GM12878 (cell line): ENCODE results near the gene PROM1. TPM values are rescaled to one million over a fixed set of nuclear protein-coding genes. Genes with fewer than 3 reads are reported as not detected.

Experiments used
- ATAC-seq: fragments of 200-7000 bp; cut with Tn5 transposase; 3 replicates; pipeline ENCODE4 v1.9.1; 2020; ENCODE audit warnings: mild to moderate bottlenecking, moderate library complexity
- BruUV-seq: library from RNA; stranded (reverse); fragments of 400-500 nt; replicated peaks from 2 replicates; lab custom pipeline; 2021; lab: Mats Ljungman, UMichigan
- CTCF ChIA-PET: fragments of 300-600 bp; sonication (Branson Sonifier 250); formaldehyde crosslinking; extraction: SDS; loops from one replicate; lab custom pipeline; 2021; ENCODE audit warnings: inconsistent platforms; lab: Yijun Ruan, JAX
- POLR2A ChIA-PET: fragments of 350-600 bp; formaldehyde crosslinking; extraction: SDS; loops from one replicate; lab custom pipeline; 2021; ENCODE audit warnings: inconsistent platforms; lab: Charles Lee
- RAD21 ChIA-PET: fragments of 300-600 bp; sonication (Branson Sonifier 250); formaldehyde crosslinking; loops from one replicate; lab custom pipeline; 2023; ENCODE audit warnings: antibody characterized with exemption; ENCODE audit not compliant: unreplicated experiment; lab: Charles Lee
- SMC1A ChIA-PET: fragments of 300-600 bp; sonication (Branson Sonifier 250); formaldehyde crosslinking; loops from one replicate; lab custom pipeline; 2023; ENCODE audit not compliant: unreplicated experiment, uncharacterized antibody; lab: Charles Lee
- DNase-seq: peaks from one replicate; pipeline ENCODE4 v3.0.0-alpha.2; 2011; ENCODE audit warnings: low read depth, low spot score
- FAIRE-seq: peaks from 3 replicates; lab custom pipeline; 2011; peaks lifted over from hg19 to GRCh38; lab: Jason Lieb, UNC
- H2AFZ ChIP-seq: 2 replicates; pipeline ENCODE4 v1.6.0; 2011; ENCODE audit warnings: low read depth, low read length, control low read depth; ENCODE audit not compliant: control insufficient read depth
- H3K27ac ChIP-seq: 2 replicates; pipeline ENCODE4 v1.5.1; 2011; ENCODE audit warnings: control low read depth; ENCODE audit not compliant: control insufficient read depth, insufficient read depth
- H3K27me3 ChIP-seq, 2 experiments: replicated peaks in 1 of 2; 2 replicates each; pipeline versions ENCODE4 v1.6.0 to v1.6.1; 2011; ENCODE audit warnings: low read length in 1 of 2; ENCODE audit not compliant: control insufficient read depth in 2 of 2, insufficient read depth in 2 of 2
- H3K36me3 ChIP-seq, 2 experiments: 2 replicates each; pipeline ENCODE4 v1.5.1; 2011; ENCODE audit warnings: low read length in 1 of 2; ENCODE audit not compliant: control insufficient read depth in 2 of 2, insufficient read depth in 2 of 2
- H3K4me1 ChIP-seq: 2 replicates; pipeline ENCODE4 v1.6.1; 2011; ENCODE audit warnings: mild to moderate bottlenecking, low read length, moderate library complexity, mixed read lengths; ENCODE audit not compliant: control insufficient read depth, insufficient read depth
- H3K4me2 ChIP-seq: 2 replicates; pipeline ENCODE4 v1.6.0; 2011; ENCODE audit warnings: control low read depth; ENCODE audit not compliant: control insufficient read depth, insufficient read depth
- H3K4me3 ChIP-seq: fragments of 200-600 bp; sonication (generic); 2 replicates; pipeline ENCODE4 v1.5.1; 2016
- H3K79me2 ChIP-seq: 2 replicates; pipeline ENCODE4 v1.6.0; 2011; ENCODE audit warnings: low read length; ENCODE audit not compliant: control insufficient read depth, insufficient read depth
- H3K9ac ChIP-seq: 2 replicates; pipeline ENCODE4 v1.8.0; 2011; ENCODE audit warnings: low read length, control low read depth, mixed read lengths; ENCODE audit not compliant: control insufficient read depth, insufficient read depth
- H3K9me3 ChIP-seq: replicated peaks from 3 replicates; pipeline ENCODE4 v1.5.1; 2011; ENCODE audit warnings: mild to moderate bottlenecking, low read length; ENCODE audit not compliant: control insufficient read depth, insufficient read depth
- H4K20me1 ChIP-seq: 2 replicates; pipeline ENCODE4 v1.6.0; 2011; ENCODE audit not compliant: control insufficient read depth, insufficient read depth
- CHD2 ChIP-seq: IDR thresholded peaks from 2 replicates; pipeline ENCODE4 v1.6.1; 2011; ENCODE audit warnings: low read depth, low read length, improper control_type of control experiment, borderline replicate concordance
- CTCF ChIP-seq, 3 experiments: IDR thresholded peaks in 2 of 3; conservative IDR thresholded peaks in 1 of 3; 2 replicates each; pipeline ENCODE4 v1.5.1; 2011; ENCODE audit warnings: low read depth in 3 of 3, low read length in 3 of 3, mild to moderate bottlenecking in 3 of 3, control low read depth in 2 of 3, moderate library complexity in 2 of 3, inconsistent platforms in 1 of 3, mixed read lengths in 1 of 3; ENCODE audit not compliant: control insufficient read depth in 2 of 3, insufficient read depth in 1 of 3; ENCODE audit errors: extremely low read depth in 1 of 3
- FOXK2 ChIP-seq: fragments of 450-650 bp; IDR thresholded peaks from 2 replicates; pipeline ENCODE4 v1.6.1; 2017; ENCODE audit warnings: mild to moderate bottlenecking, moderate library complexity
- MYB ChIP-seq: fragments of 150-350 bp; IDR thresholded peaks from 2 replicates; pipeline ENCODE4 v1.6.1; 2014; ENCODE audit warnings: mild to moderate bottlenecking, low read depth, low read length, borderline replicate concordance
- NFYB ChIP-seq: IDR thresholded peaks from 2 replicates; pipeline ENCODE4 v1.6.1; 2011; ENCODE audit warnings: low read depth, mild to moderate bottlenecking, low read length, improper control_type of control experiment, moderate library complexity; ENCODE audit not compliant: insufficient read depth
- RCOR1 ChIP-seq: conservative IDR thresholded peaks from 2 replicates; pipeline ENCODE4 v1.6.1; 2012; ENCODE audit warnings: low read depth, low read length, improper control_type of control experiment
- SIX5 ChIP-seq: IDR thresholded peaks from 2 replicates; pipeline ENCODE4 v1.6.1; 2011; ENCODE audit warnings: mild to moderate bottlenecking, low read depth, low read length, moderate library complexity; ENCODE audit not compliant: severe bottlenecking
- TCF7 ChIP-seq: IDR thresholded peaks from 2 replicates; pipeline ENCODE4 v1.6.1; 2014; ENCODE audit warnings: antibody characterized with exemption, borderline replicate concordance
- ZNF274 ChIP-seq: IDR thresholded peaks from one replicate; pipeline ENCODE4 v1.8.0; 2011; ENCODE audit not compliant: insufficient read length, insufficient read depth
- WGBS: methylation state at CpG from one replicate; pipeline ENCODE4 v1.1.6; 2016; ENCODE audit warnings: low lambda C conversion rate; ENCODE audit not compliant: insufficient replicate concordance, insufficient coverage; ENCODE audit errors: missing lambda C conversion rate; 5-methylcytosine and 5-hydroxymethylcytosine counted together
- in situ Hi-C: fragments of 300-500 bp; cut with MboI; formaldehyde crosslinking; loops from 9 replicates; pipeline ENCODE4 v1.14.3; 2018; ENCODE audit warnings: mixed read lengths
- intact Hi-C: fragments of 100-400 bp; cut with micrococcal nuclease; formaldehyde crosslinking; loops from one replicate; pipeline ENCODE4 v1.14.2; 2022; ENCODE audit not compliant: unreplicated experiment
- polyA plus RNA-seq, 11 experiments: library from polyadenylated mRNA; depleted of rRNA in 4 of 11; unstranded in 6 of 11; stranded (reverse) in 5 of 11; fragments of >200 nt; fragmentation: Nextera tagmentation in 4 of 11; fragmentation: Illumina TruSeq in 1 of 11; extraction: Ambion mirVana in 4 of 11; extraction: Trizol in 1 of 11; gene quantifications; 1 replicate in 1 of 11; 2 replicates in 10 of 11; pipeline versions ENCODE4 v1.2.1 to v1.2.3, GENCODE V29; 2011 to 2016; ENCODE audit warnings: inconsistent platforms in 2 of 11, missing spikeins in 2 of 11, low read depth in 1 of 11
- total RNA-seq, 4 experiments: library from RNA; depleted of rRNA in 3 of 4; stranded (reverse); fragments of >200 nt in 3 of 4; fragmentation: Illumina TruSeq in 1 of 4; extraction: Trizol in 1 of 4; gene quantifications; 2 replicates each; pipeline versions ENCODE4 v1.2.1 to v1.2.3, GENCODE V29; 2013 to 2021
- TF ChIP-seq, protein P1 (sequence below): IDR thresholded peaks from 2 replicates; pipeline ENCODE4 v1.6.1; 2012; ENCODE audit warnings: improper control_type of control experiment, low read depth, low read length; ENCODE audit not compliant: insufficient replicate concordance
- TF ChIP-seq, protein P2 (sequence below): fragments of 450-650 bp; IDR thresholded peaks from 2 replicates; pipeline ENCODE4 v1.6.1; 2016; ENCODE audit warnings: mild to moderate bottlenecking

PROM1 gene
- total and polyA plus RNA-seq, 10 of the 15 experiments (the other 5 are each of a cell fraction or from before 2014, with no cell fraction given): 0.08 to 0.31 (median 0.18) TPM; not detected in 7

DNA sequence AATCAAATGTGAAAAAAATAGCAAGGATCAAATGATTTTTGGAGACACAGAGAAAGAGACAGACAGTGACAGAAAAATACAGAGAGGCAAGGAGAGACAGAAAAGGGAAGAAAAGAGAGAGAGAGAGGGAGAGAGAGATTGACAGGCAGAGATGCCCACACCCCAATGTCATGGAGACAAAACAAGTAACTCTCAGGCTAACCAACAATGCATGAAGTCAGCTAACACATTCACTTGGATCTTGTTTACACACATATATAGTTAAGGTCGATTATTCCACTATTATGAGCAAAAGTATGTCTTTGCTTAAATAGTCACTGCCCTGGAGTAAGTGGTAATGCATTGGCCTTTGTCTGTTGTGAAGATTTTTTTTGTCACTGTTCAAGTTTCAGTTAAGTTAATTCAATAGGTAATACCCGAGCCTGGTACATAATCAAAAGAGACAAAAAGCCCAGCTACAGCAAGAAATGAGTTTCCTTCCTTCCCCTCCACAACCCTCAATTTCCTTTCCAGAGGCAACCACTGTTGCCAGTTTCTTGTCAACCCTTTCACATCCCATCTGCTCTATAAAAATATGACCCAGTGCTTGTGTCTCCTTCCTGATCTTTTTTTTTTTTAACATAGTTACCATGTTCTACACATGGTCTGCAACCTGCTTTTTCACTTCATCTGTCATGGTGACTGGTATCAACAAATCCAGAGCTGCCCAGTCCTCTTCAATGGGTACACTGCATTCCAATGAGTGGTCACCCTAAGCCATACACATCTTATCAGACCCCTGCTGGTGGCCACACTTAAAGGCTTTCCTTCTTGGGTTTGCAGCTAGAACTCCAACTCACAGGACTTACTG, 52.1 kb downstream of the PROM1 start:
- H3K4me1 ChIP-seq: no peaks in the 10 kb centered on the region
- H3K36me3 ChIP-seq: no peaks in the 10 kb centered on the region
- FAIRE-seq (no peak), DNase-seq (no peak), ATAC-seq (no peak)
- H3K9me3 ChIP-seq: no peaks in the 10 kb centered on the region
- ChIA-PET POLR2A (no interaction called here), RAD21 (no interaction called here), CTCF (interaction anchor here (1.3 to 6.0 kb wide), 3 partner anchors 168 to 235 kb away, joined by 4 to 53 read pairs (median 14); no protein-coding TSS in a partner anchor), SMC1A (interaction anchor here (1.0 kb wide), 2 partner anchors 167 to 233 kb away, joined by 3 read pairs; no protein-coding TSS in a partner anchor)
- no peak overlapping the region for H2AFZ ChIP-seq
- peaks cover 0 to 2% of the 10 kb centered on the region in 2 experiments; a peak in 1 of 4 replicates for H3K27me3 ChIP-seq
- no peaks in the 10 kb centered on the region for H3K79me2 ChIP-seq
- no peak overlapping the region for H3K4me2 ChIP-seq
- WGBS: 0% methylated on average over 2 of the region's 2 CpGs
- intact Hi-C loops (no loop called here), in situ Hi-C loops (loop anchor here (10.0 kb wide), 1 partner anchor 413 kb away; no protein-coding TSS in a partner anchor)
- no peaks in the 10 kb centered on the region for H4K20me1 ChIP-seq
- BruUV-seq: no TSS peak
- no peak for TF ChIP-seq ZNF274
- TF ChIP-seq CTCF (IDR thresholded peaks at IDR 0.05 in 2 of 3, conservative IDR thresholded peaks at IDR 0.05 in 1 of 3; ENCODE audit: control insufficient read depth in 2 of 3, extremely low read depth in 1 of 3, insufficient read depth in 1 of 3, low read depth in 3 of 3, low read length in 3 of 3): no peak
- TF ChIP-seq NFYB: no peak
- TF ChIP-seq CHD2: no peak
- TF ChIP-seq MYB: no peak
- no peak for TF ChIP-seq TCF7
- TF ChIP-seq SIX5: no peak
- TF ChIP-seq, protein P1, sequence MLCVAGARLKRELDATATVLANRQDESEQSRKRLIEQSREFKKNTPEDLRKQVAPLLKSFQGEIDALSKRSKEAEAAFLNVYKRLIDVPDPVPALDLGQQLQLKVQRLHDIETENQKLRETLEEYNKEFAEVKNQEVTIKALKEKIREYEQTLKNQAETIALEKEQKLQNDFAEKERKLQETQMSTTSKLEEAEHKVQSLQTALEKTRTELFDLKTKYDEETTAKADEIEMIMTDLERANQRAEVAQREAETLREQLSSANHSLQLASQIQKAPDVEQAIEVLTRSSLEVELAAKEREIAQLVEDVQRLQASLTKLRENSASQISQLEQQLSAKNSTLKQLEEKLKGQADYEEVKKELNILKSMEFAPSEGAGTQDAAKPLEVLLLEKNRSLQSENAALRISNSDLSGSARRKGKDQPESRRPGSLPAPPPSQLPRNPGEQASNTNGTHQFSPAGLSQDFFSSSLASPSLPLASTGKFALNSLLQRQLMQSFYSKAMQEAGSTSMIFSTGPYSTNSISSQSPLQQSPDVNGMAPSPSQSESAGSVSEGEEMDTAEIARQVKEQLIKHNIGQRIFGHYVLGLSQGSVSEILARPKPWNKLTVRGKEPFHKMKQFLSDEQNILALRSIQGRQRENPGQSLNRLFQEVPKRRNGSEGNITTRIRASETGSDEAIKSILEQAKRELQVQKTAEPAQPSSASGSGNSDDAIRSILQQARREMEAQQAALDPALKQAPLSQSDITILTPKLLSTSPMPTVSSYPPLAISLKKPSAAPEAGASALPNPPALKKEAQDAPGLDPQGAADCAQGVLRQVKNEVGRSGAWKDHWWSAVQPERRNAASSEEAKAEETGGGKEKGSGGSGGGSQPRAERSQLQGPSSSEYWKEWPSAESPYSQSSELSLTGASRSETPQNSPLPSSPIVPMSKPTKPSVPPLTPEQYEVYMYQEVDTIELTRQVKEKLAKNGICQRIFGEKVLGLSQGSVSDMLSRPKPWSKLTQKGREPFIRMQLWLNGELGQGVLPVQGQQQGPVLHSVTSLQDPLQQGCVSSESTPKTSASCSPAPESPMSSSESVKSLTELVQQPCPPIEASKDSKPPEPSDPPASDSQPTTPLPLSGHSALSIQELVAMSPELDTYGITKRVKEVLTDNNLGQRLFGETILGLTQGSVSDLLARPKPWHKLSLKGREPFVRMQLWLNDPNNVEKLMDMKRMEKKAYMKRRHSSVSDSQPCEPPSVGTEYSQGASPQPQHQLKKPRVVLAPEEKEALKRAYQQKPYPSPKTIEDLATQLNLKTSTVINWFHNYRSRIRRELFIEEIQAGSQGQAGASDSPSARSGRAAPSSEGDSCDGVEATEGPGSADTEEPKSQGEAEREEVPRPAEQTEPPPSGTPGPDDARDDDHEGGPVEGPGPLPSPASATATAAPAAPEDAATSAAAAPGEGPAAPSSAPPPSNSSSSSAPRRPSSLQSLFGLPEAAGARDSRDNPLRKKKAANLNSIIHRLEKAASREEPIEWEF: no peak
- TF ChIP-seq FOXK2: no peak
- TF ChIP-seq RCOR1: no peak
- TF ChIP-seq, protein P2, sequence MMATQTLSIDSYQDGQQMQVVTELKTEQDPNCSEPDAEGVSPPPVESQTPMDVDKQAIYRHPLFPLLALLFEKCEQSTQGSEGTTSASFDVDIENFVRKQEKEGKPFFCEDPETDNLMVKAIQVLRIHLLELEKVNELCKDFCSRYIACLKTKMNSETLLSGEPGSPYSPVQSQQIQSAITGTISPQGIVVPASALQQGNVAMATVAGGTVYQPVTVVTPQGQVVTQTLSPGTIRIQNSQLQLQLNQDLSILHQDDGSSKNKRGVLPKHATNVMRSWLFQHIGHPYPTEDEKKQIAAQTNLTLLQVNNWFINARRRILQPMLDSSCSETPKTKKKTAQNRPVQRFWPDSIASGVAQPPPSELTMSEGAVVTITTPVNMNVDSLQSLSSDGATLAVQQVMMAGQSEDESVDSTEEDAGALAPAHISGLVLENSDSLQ: no peak
- no peak overlapping the region for H3K27ac ChIP-seq
- H3K9ac ChIP-seq: no peak overlapping the region
- no peak overlapping the region for H3K4me3 ChIP-seq
